ENCODE data around the gene NODAL.
A peak's percentile ranks its signal among the peaks of the same experiment; 100 is the strongest.

Gene NODAL

DNA sequence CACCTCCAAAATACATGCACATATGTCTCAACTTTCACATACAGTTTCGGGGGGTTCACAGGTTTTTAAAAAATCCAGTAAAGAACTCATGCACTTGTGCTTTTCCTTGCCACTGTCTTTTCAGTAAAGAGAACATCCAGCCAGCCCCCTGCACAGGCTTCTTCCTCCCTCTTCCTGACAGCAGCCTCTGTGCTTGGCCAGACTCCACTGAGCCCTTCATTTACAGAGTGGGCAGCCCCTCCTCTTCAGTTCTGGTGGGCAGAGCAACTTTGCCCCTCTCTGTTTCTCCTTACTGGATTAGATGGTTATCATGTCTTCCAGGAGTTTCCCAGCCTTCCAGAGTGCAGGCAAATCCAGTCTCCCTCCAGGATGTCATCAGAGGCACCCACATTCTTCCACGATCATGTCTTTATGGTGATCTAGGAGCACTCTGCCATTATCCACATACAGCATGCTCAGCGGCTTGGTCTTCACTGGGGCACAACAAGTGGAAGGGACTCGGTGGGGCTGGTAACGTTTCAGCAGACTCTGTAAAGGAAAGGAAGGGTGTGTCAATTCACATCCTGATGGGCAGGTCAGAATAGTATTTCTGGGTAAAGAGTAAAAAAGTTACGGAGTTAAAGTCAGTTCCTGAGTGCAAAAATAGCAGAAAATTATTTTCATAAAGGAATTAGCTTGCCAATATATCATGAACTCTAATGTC is 8.8 kb downstream of the NODAL start:
- TF ChIP-seq CTCF (IDR thresholded peaks at IDR 0.05; ENCODE audit: low read depth, low read length): no peak
- no peak for DNase-seq (ENCODE audit: low read depth in 2 of 2)
- H3K4me3 ChIP-seq (replicated peaks in 1 of 2; ENCODE audit: low read depth in 2 of 2, low read length in 2 of 2): no peak overlapping the region

- no peak overlapping the region for H3K4me3 ChIP-seq (replicated peaks in 1 of 2; ENCODE audit: low read depth in 2 of 2, low read length in 2 of 2)
- peak in 1 of 2 donors; percentile 64 for DNase-seq (ENCODE audit: low read depth in 2 of 2)
- TF ChIP-seq CTCF (IDR thresholded peaks at IDR 0.05; ENCODE audit: low read depth, low read length): no peak
Observed at GRCh38 chr10:70432101-70432500, 9.4 kb downstream of the NODAL start.

DNA sequence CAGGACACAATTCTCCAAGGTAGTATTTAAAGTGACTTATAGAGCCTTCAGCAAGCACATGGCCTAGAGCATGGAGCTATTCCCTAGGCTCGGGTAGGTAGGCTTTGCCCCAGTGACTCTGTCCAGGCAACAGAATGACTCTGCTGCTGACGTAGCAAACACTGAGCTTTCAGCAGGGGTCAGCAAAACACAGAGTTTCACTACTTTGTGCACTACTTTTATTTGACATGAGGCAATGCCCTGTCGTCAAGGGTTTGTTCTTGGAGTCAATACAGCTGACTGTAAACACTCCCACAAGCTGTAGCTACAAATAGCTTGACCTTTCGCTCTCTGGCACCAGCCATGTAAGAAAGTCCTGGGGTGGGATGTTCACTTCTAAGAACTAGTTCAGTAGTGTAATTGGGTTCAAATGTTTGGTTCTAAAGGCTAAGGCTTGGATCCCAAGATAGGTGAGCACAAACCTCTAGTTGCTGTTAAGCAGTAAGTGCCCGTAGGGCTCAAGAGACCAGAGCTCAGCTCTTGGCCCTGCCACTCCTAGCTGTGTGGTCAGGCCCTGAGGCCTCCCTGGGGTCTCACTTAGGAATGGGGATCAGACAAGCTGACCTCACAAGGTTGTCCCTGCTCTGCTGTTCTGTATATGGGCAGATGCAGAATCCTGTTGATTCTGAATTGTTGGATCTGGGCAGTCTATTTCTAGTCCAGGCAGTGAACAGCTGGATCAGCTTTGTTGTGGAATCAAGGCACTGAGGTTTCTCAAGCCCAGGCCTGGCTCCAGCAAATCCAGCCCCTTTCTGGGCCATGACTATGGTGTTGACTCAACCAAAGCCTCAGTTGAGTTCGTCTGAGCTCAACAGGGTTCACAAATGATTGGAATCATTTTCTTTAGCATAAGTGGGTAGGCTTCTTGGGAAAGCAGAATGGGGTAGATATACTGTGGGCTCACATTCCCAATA is 10.7 kb downstream of the NODAL start:
- peak; percentile 56 to 93 for DNase-seq (ENCODE audit: low read depth in 2 of 2)
- no peak overlapping the region for H3K4me3 ChIP-seq (replicated peaks in 1 of 2; ENCODE audit: low read depth in 2 of 2, low read length in 2 of 2)
- TF ChIP-seq CTCF (IDR thresholded peaks at IDR 0.05; ENCODE audit: low read depth, low read length): no peak

DNA sequence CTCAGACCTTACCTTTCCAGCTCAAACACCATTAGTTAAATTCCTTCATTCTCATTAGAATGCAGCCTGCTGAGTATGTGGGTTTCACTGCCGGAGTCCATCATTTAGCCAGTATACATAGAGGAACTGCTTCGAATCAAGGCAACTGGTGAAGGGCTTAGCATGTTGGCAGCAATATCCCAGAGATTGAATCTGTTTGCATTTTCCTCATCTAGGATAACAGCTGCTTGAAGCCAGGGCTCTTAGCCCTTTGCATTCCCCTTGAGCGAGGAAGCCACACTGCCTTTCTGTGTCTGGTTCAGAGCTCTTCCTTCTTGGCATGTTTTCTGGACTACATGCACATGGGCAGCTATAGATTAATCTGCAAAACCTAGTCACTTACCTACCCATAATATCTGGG is 14.7 kb downstream of the NODAL start:
- no peak overlapping the region for H3K4me3 ChIP-seq (replicated peaks in 1 of 2; ENCODE audit: low read depth in 2 of 2, low read length in 2 of 2)
- TF ChIP-seq CTCF (IDR thresholded peaks at IDR 0.05; ENCODE audit: low read depth, low read length): no peak
- no peak for DNase-seq (ENCODE audit: low read depth in 2 of 2)

- no peak for TF ChIP-seq CTCF (IDR thresholded peaks at IDR 0.05; ENCODE audit: low read depth, low read length)
- DNase-seq (ENCODE audit: low read depth in 2 of 2): no peak
- no peak overlapping the region for H3K4me3 ChIP-seq (replicated peaks in 1 of 2; ENCODE audit: low read depth in 2 of 2, low read length in 2 of 2)
Observed at GRCh38 chr10:70425096-70425495, 16.4 kb downstream of the NODAL start.

- no peak overlapping the region for H3K4me3 ChIP-seq (replicated peaks in 1 of 2; ENCODE audit: low read depth in 2 of 2, low read length in 2 of 2)
- no peak for DNase-seq (ENCODE audit: low read depth in 2 of 2)
- TF ChIP-seq CTCF (IDR thresholded peaks at IDR 0.05; ENCODE audit: low read depth, low read length): no peak
Observed at GRCh38 chr10:70424320-70424719, 17.2 kb downstream of the NODAL start.
